Lung (tissue), 12 donors: ENCODE measurements around the gene HSPBAP1. TPM values are rescaled to one million over a fixed set of nuclear protein-coding genes. Genes with fewer than 3 reads are reported as not detected.
A peak's percentile ranks its signal among the peaks of the same experiment; 100 is the strongest.

Source experiments
- ATAC-seq: fragments of 200-7000 bp; cut with Tn5 transposase; one replicate; pipeline ENCODE4 v1.9.1; 2020; ENCODE audit warnings: moderate number of reproducible peaks; ENCODE audit not compliant: insufficient read depth, low FRiP score
- DNase-seq, 3 donors: peaks; one replicate each; pipeline ENCODE4 v3.0.0-alpha.2; 2013 to 2017
- H3K27ac ChIP-seq, 2 donors: one replicate each; pipeline ENCODE4 v1.5.1; 2013; ENCODE audit warnings: mild to moderate bottlenecking in 2 of 2, moderate library complexity in 2 of 2, control low read depth in 1 of 2, inconsistent platforms in 1 of 2, low read depth in 1 of 2, low read length in 1 of 2
- H3K27me3 ChIP-seq, 3 donors: one replicate each; pipeline ENCODE4 v1.5.1; 2013; ENCODE audit warnings: low read length in 2 of 3; ENCODE audit not compliant: control insufficient read depth in 3 of 3, insufficient read depth in 3 of 3
- H3K36me3 ChIP-seq, 4 donors: one replicate each; pipeline ENCODE4 v1.5.1; 2013; ENCODE audit warnings: low read length in 4 of 4, mild to moderate bottlenecking in 1 of 4, moderate library complexity in 1 of 4; ENCODE audit not compliant: control insufficient read depth in 4 of 4, insufficient read depth in 4 of 4
- H3K4me1 ChIP-seq, 5 donors: one replicate each; pipeline ENCODE4 v1.5.1; 2013; ENCODE audit warnings: low read length in 5 of 5, mild to moderate bottlenecking in 2 of 5, moderate library complexity in 1 of 5; ENCODE audit not compliant: control insufficient read depth in 5 of 5, insufficient read depth in 5 of 5
- H3K4me3 ChIP-seq: one replicate; pipeline ENCODE4 v1.5.1; 2013; ENCODE audit warnings: mild to moderate bottlenecking, control low read depth, moderate library complexity
- H3K9ac ChIP-seq, 2 donors: one replicate each; pipeline ENCODE4 v1.5.1; 2013; ENCODE audit warnings: low read length in 2 of 2, control low read depth in 1 of 2; ENCODE audit not compliant: insufficient read depth in 1 of 2
- H3K9me3 ChIP-seq, 4 donors: one replicate each; pipeline ENCODE4 v1.5.1; 2013; ENCODE audit warnings: low read length in 3 of 4, mild to moderate bottlenecking in 1 of 4, moderate library complexity in 1 of 4; ENCODE audit not compliant: control insufficient read depth in 4 of 4, insufficient read depth in 3 of 4
- WGBS, 2 donors: extraction: QIAGEN DNeasy Blood & Tissue Kit; methylation state at CpG; one replicate each; pipeline ENCODE4 v1.1.7; 2013; 5-methylcytosine and 5-hydroxymethylcytosine counted together
- polyA plus RNA-seq, 2 donors: library from polyadenylated mRNA; stranded (reverse); fragments of 200-250 nt; gene quantifications; one replicate each; pipeline ENCODE4 v1.2.1, GENCODE V29; 2013
- total RNA-seq, 2 donors: library from RNA; depleted of rRNA in 1 of 2; stranded (reverse); fragments of >200 nt in 1 of 2; gene quantifications; one replicate each; pipeline ENCODE4 v1.2.1, GENCODE V29; 2014 to 2021
- TF ChIP-seq, protein P1 (sequence below): IDR thresholded peaks from 2 replicates; pipeline ENCODE4 v1.5.1; 2012; ENCODE audit warnings: mild to moderate bottlenecking; ENCODE audit errors: control extremely low read depth, extremely low read depth
- donor health status: control.
- donor health status: control.
- donor health status: Bipolar disorder and iron deficiency.
- donor health status: healthy.
- donor health status: DM: yes; HTN: yes; CAD: no.

HSPBAP1 gene
- total and polyA plus RNA-seq, 4 donors: 8.4 to 15.9 (median 11.1) TPM

DNA sequence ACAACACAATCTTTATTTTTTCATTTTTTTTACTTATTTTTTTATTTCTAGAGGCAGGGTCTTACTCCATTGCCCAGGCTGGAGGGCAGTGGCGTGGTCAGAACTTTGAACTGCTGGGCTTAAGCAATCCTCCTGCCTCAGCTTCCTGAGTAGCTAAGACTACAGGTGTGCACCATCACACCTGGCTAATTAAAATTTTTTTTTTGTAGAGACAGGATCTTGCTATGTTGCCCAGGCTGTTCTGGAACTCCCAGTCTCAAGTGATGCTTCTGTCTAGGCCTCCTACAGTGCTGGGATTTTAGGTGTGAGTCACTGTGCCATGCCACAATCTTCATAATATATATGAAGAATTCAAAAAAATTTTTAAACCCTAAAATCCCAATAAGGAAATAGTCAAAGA, 20.8 kb downstream of the HSPBAP1 start:
- no peaks in the 10 kb centered on the region for H3K27me3 ChIP-seq
- TF ChIP-seq, protein P1, sequence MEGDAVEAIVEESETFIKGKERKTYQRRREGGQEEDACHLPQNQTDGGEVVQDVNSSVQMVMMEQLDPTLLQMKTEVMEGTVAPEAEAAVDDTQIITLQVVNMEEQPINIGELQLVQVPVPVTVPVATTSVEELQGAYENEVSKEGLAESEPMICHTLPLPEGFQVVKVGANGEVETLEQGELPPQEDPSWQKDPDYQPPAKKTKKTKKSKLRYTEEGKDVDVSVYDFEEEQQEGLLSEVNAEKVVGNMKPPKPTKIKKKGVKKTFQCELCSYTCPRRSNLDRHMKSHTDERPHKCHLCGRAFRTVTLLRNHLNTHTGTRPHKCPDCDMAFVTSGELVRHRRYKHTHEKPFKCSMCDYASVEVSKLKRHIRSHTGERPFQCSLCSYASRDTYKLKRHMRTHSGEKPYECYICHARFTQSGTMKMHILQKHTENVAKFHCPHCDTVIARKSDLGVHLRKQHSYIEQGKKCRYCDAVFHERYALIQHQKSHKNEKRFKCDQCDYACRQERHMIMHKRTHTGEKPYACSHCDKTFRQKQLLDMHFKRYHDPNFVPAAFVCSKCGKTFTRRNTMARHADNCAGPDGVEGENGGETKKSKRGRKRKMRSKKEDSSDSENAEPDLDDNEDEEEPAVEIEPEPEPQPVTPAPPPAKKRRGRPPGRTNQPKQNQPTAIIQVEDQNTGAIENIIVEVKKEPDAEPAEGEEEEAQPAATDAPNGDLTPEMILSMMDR: no peak
- ATAC-seq (no peak), DNase-seq (no peak)
- H3K4me1 ChIP-seq: peaks cover 0 to 2% (median 0%) of the 10 kb centered on the region in 5 donors
- peaks cover 0 to 10% (median 4%) of the 10 kb centered on the region in 4 donors for H3K36me3 ChIP-seq
- no peak overlapping the region for H3K27ac ChIP-seq
- no peak overlapping the region for H3K9ac ChIP-seq
- no peak overlapping the region for H3K4me3 ChIP-seq
- 74 to 97% methylated on average over 1 of the region's 1 CpG for WGBS, 2 donors
- no peaks in the 10 kb centered on the region for H3K9me3 ChIP-seq

DNA sequence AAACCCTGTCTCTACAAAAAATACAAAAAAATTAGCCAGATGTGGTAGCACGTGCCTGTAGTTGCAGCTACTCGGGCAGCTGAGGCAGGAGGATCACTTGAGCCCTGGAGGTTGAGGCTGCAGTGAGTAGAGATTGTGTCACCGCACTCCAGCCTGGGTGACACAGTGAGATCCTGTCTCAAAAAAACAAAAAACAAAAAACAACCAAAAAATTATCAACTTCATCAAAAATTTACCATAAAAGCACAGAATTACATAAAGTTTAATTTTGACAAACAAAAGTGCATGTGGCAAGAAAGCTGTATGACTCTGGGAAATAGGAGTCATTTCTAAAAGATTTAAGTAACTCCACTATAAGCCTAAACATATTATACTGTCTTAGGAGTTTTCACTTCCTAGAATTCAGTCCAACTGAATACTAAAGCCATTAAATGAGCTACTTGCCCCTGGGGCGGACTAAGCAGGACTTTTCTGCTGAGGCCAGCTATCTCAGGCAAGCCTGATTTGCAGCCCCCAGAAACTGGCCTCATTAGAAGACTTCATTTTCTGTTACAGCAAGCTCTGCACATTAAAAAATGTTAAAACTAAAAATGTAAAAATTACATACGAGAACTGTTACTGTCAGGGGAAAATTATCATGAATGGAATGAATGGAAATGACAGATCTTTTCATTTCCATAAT, 23.0 kb downstream of the HSPBAP1 start:
- Histone ChIP-seq H3K27ac (no peak overlapping the region), H3K4me3 (no peak overlapping the region), H3K9me3 (no peaks in the 10 kb centered on the region), H3K36me3 (peaks cover 0 to 10% (median 5%) of the 10 kb centered on the region in 4 donors), H3K4me1 (peaks cover 0 to 3% (median 0%) of the 10 kb centered on the region in 5 donors), H3K9ac (no peak overlapping the region), H3K27me3 (no peaks in the 10 kb centered on the region)
- WGBS, 2 donors: 85 to 88% methylated on average over 5 of the region's 5 CpGs
- DNase-seq (no peak), ATAC-seq (no peak)
- TF ChIP-seq, protein P1: no peak

DNA sequence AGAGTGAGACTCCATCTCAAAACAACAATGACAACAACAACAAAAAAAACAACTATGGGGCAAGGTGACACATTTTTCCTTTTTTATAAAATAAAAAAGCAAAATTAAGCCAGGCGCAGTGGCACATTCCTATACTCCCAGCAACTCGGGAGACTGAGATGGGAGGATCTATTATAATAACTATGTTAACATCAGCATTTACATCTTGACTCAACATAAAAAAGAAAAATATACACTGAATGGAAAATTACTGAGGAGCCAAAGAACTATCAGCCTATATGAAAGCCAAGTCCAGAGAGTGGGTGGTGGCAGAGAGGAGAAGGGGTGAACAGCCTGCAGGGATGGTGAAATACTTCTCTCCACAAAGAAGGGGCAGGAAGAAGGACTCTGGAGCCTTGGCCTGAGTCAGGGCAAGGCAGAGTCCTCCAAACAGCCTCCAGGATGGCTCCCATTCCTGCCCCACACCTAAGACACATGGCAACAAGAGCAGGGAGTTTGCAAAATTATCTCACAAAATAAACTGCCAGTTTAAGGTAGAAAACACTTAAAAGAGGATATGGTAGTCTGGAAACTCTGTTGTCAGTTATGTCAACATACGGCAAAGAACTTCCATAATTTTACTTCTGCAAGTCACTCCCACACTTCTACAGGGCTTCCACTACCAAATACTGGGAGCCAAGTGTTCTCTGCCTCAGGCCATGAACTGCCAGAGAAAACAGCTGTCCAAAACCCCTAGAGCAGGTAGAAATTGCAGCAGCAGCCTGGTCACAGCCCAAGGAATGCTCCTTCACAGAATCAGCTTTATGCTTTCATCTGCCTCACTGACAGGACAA, 25.9 kb downstream of the HSPBAP1 start:
- TF ChIP-seq, protein P1: no peak
- Histone ChIP-seq H3K36me3 (peaks cover 0 to 8% (median 3%) of the 10 kb centered on the region in 4 donors), H3K4me3 (no peak overlapping the region), H3K4me1 (peaks cover 0 to 3% (median 0%) of the 10 kb centered on the region in 5 donors), H3K9ac (no peak overlapping the region), H3K27me3 (no peaks in the 10 kb centered on the region), H3K9me3 (no peaks in the 10 kb centered on the region), H3K27ac (peak overlapping the region in 1 of 2 donors; percentile 71)
- DNase-seq: no peak
- 59 to 77% methylated on average over 3 of the region's 3 CpGs for WGBS, 2 donors
- peak; percentile 60 for ATAC-seq
